Brain microvascular endothelial cell (primary cell): ENCODE measurements around the gene PON3.

Source experiments
- DNase-seq: peaks from one replicate; pipeline ENCODE4 v3.0.0-alpha.2; 2020
- H3K27ac ChIP-seq: fragments of 250-450 bp; sonication (Bioruptor Pico); 2 replicates; pipeline ENCODE4 v1.5.1; 2020; ENCODE audit warnings: mild to moderate bottlenecking, moderate library complexity
- H3K27me3 ChIP-seq: fragments of 250-450 bp; sonication (Bioruptor Pico); replicated peaks from 2 replicates; pipeline ENCODE4 v1.5.1; 2020; ENCODE audit warnings: mild to moderate bottlenecking
- H3K36me3 ChIP-seq: fragments of 250-450 bp; sonication (Bioruptor Pico); replicated peaks from 2 replicates; pipeline ENCODE4 v1.5.1; 2020; ENCODE audit warnings: mild to moderate bottlenecking
- H3K4me3 ChIP-seq: 2 replicates; pipeline ENCODE4 v1.5.1; 2011; ENCODE audit warnings: low read depth, mild to moderate bottlenecking, control low read depth, low read length, moderate library complexity
- in situ Hi-C: cut with HindIII; loops from 2 replicates; pipeline ENCODE4 v1.10.0; 2017; ENCODE audit warnings: low sequenced_read_pairs, low pct_ligation_motif_present
- TF ChIP-seq, protein P1 (sequence below): IDR thresholded peaks from 2 replicates; pipeline ENCODE4 v1.5.1; 2011; ENCODE audit warnings: low read depth, mild to moderate bottlenecking, moderate library complexity, low read length, control low read depth, inconsistent platforms; ENCODE audit errors: missing control alignments

The PON3 gene

DNA sequence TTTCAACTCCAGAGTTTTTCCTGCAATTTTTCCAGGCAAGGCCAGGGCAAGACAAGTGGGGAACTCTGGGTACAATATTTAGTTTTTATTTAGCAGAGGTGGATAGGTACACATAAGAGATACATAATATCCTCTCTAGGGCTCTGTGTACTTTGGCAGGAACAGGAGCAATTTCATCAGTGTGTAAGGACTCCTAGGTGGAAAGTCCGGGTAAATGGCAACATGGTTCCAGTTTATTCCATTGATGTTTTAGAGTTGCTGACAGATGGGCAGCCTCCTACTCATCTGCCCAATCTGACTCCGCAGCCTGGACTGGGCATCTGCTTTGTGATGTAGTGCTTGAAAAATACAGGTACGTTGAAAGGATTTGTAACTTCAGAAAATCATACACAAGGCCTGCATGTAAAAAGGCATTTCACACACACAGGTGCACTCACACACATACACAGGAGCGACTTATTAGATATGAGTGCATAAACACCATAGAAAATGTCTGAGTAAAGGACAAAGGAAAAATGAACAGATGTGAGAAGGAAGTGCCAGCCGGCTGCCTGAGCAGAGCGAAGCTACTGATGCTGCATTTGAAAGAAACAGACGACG lies 77.6 kb downstream of the PON3 start:
- Histone ChIP-seq H3K36me3 (no peaks in the 10 kb centered on the region), H3K27me3 (no peaks in the 10 kb centered on the region), H3K4me3 (no peak overlapping the region), H3K27ac (no peak overlapping the region)
- no peak for DNase-seq
- TF ChIP-seq, protein P1, sequence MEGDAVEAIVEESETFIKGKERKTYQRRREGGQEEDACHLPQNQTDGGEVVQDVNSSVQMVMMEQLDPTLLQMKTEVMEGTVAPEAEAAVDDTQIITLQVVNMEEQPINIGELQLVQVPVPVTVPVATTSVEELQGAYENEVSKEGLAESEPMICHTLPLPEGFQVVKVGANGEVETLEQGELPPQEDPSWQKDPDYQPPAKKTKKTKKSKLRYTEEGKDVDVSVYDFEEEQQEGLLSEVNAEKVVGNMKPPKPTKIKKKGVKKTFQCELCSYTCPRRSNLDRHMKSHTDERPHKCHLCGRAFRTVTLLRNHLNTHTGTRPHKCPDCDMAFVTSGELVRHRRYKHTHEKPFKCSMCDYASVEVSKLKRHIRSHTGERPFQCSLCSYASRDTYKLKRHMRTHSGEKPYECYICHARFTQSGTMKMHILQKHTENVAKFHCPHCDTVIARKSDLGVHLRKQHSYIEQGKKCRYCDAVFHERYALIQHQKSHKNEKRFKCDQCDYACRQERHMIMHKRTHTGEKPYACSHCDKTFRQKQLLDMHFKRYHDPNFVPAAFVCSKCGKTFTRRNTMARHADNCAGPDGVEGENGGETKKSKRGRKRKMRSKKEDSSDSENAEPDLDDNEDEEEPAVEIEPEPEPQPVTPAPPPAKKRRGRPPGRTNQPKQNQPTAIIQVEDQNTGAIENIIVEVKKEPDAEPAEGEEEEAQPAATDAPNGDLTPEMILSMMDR = no peak
- in situ Hi-C loops = no loop called here

DNA sequence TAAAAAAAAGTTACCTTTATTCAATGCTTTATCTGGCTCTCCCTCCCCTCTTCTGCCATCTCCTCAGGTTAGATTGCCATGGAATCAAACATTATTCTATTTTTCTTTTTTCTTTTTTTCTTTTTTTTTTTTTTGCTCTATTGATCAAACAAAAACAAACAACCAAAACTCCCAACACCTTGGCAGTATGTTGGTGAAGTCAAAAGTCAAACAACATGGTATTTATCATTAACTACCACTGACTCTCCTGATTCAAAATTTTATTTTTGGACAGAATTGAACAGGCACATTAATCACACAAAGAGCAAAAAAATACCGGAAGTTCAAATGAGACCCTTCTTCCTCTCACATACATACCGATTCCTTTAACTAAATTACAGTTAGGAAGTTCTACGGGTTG lies 78.2 kb downstream of the PON3 start:
- Histone ChIP-seq H3K4me3 (no peak overlapping the region), H3K27me3 (no peaks in the 10 kb centered on the region), H3K36me3 (no peaks in the 10 kb centered on the region), H3K27ac (no peak overlapping the region)
- no peak for DNase-seq
- in situ Hi-C loops = no loop called here
- TF ChIP-seq, protein P1 = no peak

DNA sequence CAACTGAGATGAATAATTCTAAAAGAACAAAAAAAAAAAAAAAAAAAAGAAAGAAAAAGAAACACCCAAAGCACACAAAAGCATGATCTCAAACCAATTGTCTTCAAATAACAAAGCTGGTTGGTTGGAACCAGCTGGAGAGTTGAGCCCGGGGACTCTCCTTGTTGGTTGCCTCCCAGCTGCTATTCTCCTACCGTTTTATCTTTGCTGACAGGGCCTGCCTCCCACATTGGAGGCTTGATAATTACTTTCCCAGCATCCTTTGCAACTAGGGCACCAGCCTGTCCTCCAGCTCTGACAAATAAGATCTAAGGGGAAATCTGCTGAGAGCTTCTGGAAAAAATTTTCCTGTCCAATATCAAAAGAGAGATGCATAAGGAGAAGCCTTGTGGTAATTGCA lies 78.6 kb downstream of the PON3 start:
- no peaks in the 10 kb centered on the region for H3K27me3 ChIP-seq
- in situ Hi-C loops = no loop called here
- no peak overlapping the region for H3K4me3 ChIP-seq
- DNase-seq = no peak
- no peaks in the 10 kb centered on the region for H3K36me3 ChIP-seq
- TF ChIP-seq, protein P1 = no peak
- no peak overlapping the region for H3K27ac ChIP-seq

DNA sequence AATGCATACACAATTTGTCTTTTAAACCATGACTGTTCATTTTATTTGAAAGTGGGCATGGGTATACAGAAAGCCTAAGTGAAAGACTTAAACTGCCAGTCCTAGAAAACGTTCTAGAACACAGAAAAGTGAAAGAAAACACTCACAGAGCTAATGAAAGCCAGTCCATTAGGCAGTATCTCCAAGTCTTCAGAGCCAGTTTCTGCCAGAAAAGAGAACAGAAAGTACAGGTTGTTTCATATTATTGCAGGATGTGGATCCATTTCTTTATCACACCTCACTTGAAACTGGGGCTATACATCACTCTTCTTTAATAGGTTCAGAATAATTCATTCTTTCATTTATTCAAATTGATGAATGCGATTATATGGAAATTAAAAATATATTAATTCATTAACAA lies 79.6 kb downstream of the PON3 start:
- no peak overlapping the region for H3K4me3 ChIP-seq
- H3K27me3 ChIP-seq = no peaks in the 10 kb centered on the region
- in situ Hi-C loops = no loop called here
- H3K36me3 ChIP-seq = no peaks in the 10 kb centered on the region
- no peak overlapping the region for H3K27ac ChIP-seq
- TF ChIP-seq, protein P1 = no peak
- no peak for DNase-seq

DNA sequence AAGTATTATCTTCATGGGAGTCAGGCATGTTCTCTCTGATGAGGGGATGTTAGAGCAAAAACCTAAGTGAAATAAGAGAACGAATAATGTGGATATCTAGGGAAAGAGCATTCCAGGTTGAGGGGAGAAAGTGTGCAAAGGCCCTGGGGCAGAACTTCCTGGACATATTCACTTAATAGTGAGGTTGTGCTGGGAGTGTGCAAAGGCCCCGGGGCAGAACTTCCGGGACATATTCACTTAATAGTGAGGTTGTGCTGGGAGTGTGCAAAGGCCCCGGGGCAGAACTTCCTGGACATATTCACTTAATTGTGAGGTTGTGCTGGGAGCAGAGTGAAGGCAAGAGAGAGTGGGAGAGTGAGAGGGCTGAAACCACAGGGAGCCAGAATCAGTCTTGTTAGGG lies 83.6 kb downstream of the PON3 start:
- no peak overlapping the region for H3K4me3 ChIP-seq
- TF ChIP-seq, protein P1 = no peak
- no peaks in the 10 kb centered on the region for H3K27me3 ChIP-seq
- no peaks in the 10 kb centered on the region for H3K36me3 ChIP-seq
- in situ Hi-C loops = no loop called here
- DNase-seq = no peak
- no peak overlapping the region for H3K27ac ChIP-seq

DNA sequence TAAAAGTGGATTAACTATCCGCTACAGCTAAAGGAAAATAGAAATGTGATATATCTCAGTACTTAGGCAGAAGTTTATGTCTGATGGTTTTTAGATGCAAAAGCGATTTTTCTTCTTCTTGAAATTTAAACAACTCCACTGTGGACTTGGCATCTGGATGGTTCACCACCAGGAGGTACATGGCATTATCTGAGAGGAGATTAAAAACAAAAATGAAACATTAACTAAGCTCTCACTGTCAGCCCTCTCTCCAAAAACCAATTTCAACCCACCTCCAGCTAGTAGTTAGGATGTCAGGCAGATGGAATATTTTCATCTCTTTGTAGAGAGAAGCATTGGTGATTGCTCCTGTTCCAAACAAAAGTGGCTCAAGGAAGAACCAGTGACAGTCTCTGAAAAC lies 84.8 kb downstream of the PON3 start:
- H3K27ac ChIP-seq = no peak overlapping the region
- DNase-seq = no peak
- no peaks in the 10 kb centered on the region for H3K27me3 ChIP-seq
- in situ Hi-C loops = no loop called here
- H3K36me3 ChIP-seq = no peaks in the 10 kb centered on the region
- TF ChIP-seq, protein P1 = no peak
- no peak overlapping the region for H3K4me3 ChIP-seq
